SK-N-MC (cell line): ENCODE measurements around the gene CFAP46.

Experiments
- EZH2 ChIP-seq: fragments of 200-600 bp; sonication (generic); IDR thresholded peaks from one replicate; pipeline ENCODE4 v1.6.1; 2017; ENCODE audit warnings: antibody characterized with exemption
- FOXP2 ChIP-seq: optimal IDR thresholded peaks from 2 replicates; pipeline ENCODE3; 2011; ENCODE audit warnings: mild to moderate bottlenecking, moderate library complexity; ENCODE audit not compliant: insufficient read depth; ENCODE audit errors: extremely low read length, control extremely low read depth
- POLR2AphosphoS5 ChIP-seq: IDR thresholded peaks from 2 replicates; pipeline ENCODE4 v1.6.1; 2012; ENCODE audit warnings: mild to moderate bottlenecking, low read depth, low read length, borderline replicate concordance

DNA sequence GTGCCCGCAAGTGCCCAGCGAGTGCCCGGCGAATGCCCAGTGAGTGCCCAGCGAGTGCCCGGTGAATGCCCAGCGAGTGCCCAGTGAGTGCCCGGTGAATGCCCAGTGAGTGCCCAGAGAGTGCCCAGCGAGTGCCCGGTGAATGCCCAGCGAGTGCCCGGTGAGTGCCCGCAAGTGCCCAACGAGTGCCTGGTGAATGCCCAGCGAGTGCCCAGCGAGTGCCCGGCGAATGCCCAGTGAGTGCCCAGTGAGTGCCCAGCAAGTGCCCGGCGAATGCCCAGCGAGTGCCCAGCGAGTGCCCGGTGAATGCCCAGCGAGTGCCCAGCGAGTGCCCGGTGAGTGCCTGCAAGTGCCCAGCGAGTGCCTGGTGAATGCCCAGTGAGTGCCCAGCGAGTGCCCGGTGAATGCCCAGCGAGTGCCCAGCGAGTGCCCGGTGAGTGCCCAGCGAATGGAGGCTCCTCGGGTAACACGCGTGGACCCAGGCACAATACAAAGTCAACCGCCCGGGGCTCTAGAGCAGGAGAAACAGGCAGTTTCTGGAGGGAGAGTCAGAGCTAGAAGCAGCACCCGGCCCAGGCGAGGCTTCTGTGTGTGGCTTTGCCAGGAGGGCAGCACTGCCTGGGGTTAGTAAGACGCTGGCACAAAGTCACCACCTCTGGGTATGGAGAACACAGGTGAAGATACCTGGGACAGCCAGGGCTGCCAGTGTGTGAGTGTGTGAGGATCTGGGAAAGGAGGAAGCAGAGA, 38.2 kb upstream of the CFAP46 start:
- TF ChIP-seq EZH2 (no peak), POLR2AphosphoS5 (no peak), FOXP2 (no peak)
